GM19099 (cell line): ENCODE data around the gene ROBO2.

ENCODE experiments used
- POLR2A ChIP-seq: IDR thresholded peaks from 3 replicates; pipeline ENCODE4 v1.6.1; 2011; ENCODE audit warnings: low read depth; ENCODE audit not compliant: insufficient read length; ENCODE audit errors: extremely low read depth

ROBO2 gene

DNA sequence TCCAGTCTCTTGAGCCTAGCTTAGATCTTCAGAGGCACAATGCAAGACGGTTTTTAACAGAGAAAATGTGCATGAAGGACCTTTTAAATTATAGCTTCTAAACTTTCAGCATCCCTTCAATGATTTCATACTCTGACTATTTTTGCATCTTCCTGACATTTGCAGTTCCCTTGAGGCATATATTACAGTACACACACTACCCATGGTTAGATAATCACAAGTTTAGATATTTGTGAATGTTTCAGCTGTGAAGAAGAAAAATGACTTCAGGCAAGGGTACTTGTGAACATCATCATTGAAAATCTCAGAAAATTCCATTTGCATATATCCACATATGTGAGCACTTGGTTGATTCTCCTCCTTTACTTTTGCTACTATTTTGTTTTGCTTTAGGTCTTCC, 341.5 kb downstream of the ROBO2 start:
- no peak for TF ChIP-seq POLR2A

DNA sequence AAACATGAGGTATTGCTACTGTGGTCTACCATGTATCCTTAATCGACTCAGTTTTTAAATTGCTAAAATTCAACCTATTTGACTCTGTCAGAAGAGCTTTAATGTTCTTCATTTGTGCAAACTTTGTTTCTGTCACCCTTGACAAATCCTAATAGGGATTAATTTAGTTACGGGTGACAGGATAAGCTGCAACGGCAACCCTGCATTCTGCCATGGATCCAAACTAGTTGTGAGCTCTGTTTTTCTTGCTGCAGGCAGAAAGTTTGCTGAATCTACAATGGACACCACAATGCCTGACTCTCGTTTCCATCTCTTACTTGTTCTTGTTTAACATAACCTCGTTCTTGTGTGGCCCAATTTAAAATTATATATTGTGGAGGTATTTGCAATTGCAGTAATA, 352.3 kb downstream of the ROBO2 start:
- TF ChIP-seq POLR2A, result no peak

DNA sequence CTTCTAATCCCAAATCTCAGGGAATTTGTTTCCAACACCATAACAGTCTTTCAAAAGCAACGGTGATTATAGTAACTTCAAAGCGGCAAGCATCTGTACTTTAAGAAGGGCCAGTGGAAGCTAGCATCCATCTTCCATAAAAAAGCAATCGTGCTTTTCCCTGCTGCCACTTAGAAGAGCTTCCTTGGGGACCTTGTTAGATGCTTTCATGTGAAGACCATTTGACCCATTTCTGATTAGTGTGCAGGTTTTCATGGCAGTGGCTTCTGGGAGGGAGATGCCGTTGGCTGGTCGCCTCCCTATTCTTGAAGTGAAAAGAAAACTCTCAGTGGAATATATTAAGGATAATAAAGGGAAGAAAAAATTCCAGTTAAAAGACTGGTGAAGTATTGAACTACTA, 354.1 kb downstream of the ROBO2 start:
- TF ChIP-seq POLR2A, result no peak

DNA sequence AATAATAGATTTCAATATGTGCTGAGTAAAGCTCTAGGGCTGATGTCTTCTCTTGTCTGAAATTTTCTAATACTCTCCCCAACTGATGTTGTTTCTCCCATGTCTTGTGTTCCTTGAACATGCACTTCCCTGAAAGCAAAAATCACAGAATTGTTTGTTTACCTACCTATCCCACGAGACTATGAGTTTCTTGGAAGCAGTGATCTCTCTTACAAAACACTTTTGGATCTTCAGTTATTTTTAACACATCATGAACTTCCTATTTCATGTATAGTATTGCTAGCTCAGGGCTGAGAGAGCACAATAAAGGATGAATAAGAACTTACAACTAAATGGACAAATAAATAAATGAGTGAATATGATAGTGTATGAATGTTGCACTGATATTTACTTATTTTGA, 365.0 kb downstream of the ROBO2 start:
- TF ChIP-seq POLR2A, result no peak

DNA sequence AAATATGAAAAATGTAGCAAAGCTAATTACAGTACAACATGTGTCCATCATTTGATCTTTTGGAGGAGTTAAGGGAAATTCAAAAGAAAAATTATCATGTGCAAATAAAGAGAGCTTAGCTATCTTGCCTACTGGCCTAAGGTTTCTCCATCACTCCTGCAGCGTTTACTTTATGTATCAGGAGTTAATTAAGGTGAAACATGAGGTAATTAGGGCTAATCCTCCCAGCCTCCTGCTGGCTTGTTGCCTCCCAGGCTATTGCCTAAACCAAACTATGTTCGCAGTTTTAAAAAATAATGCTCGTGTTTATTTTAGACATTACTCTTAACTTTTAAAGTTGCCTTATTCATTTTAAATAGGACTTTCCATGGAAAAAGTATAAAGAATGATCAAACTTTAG, 367.5 kb downstream of the ROBO2 start:
- no peak for TF ChIP-seq POLR2A

DNA sequence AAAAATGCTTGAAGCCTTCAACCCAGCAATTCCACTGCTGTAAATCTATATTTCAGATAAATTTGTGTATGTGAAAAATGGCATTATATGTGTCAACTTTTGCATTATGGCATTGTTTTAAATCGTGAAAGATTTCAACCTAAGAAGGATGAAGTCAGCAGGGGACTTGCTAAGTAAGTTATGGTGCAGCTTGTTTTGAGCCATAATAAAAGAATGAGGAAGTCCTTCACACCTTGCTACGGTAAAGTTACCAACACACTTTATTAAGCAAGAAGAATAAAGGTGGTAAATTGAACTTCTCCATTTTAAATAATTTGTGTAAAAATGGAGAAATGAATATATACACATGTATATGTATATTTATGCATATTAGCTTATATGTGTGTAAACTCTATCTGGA, 371.4 kb downstream of the ROBO2 start:
- no peak for TF ChIP-seq POLR2A

DNA sequence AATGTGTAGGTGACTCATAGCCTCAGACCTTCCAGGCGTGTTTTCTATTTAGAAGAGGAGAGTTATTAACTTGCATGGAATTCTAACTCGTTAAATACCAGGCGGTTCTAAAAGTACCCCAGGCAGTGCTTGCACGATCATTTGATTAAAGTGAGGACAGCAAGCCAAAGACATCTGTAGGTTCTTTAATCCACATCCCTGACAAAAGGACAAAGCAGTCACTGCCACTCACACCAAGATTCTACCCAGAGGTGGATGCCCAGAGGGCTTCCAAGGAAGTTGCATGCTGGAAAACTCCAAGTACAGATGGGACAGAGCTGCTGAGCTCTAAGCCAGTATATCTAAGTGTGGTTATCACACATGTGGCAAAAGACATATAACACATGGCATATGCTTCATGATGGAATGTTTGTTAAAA, 372.1 kb downstream of the ROBO2 start:
- no peak for TF ChIP-seq POLR2A

DNA sequence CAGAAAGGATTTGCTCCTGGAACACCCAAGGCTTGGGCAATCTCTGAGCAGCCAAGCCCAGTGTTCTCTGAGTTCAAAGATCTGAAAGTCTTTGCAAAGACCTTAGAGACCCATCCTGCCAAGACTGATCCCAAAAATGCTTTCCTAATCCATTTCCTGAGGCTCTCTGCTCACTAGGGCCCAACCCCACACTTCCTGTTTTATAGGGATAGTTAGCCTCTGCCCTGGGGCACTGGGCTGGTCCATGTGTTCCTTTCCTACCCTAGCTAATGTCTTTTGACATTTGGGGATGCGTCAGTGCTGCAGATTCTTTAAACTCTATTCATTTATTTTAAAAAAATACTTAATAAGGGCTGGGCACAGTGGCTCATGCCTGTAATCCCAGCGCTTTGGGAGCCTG, 372.7 kb downstream of the ROBO2 start:
- TF ChIP-seq POLR2A, result no peak

DNA sequence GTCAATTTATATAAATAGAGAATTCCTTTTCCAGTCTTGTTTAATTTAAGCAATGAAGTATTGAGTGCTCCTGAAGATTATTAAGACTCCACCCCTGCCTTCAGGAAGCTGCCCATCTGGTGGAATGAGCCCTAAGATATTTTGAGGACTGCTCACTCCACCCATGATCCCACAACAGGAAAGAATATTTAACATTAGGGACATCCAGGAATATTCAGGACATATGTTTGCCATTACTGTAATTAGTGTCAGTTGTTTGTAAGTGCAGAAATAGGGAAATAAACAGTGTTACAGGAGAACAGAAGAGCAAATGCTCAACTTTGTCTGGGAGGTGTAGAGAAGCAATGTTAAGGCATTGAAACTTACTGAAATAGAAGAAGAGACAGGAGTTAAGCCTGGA, 375.0 kb downstream of the ROBO2 start:
- TF ChIP-seq POLR2A, result no peak

DNA sequence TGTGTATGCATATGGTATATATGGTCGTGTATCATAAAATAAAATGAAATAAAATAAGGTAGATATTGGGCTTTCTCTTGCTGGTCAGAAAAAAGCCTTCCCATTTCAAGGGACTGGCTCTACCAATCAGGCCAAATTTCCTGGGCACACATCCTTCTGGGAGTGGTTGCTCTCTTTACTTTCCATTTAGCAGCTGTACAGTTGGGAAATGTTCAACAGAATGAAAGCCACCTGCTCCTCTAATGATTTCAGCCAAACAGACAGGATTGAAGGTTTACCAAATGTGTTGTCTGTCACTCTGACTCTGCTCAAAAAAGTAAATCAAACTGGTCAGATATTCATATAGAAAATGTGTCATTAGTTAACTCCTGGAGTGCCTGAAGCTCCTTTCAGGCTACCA, 380.4 kb downstream of the ROBO2 start:
- TF ChIP-seq POLR2A, result no peak

DNA sequence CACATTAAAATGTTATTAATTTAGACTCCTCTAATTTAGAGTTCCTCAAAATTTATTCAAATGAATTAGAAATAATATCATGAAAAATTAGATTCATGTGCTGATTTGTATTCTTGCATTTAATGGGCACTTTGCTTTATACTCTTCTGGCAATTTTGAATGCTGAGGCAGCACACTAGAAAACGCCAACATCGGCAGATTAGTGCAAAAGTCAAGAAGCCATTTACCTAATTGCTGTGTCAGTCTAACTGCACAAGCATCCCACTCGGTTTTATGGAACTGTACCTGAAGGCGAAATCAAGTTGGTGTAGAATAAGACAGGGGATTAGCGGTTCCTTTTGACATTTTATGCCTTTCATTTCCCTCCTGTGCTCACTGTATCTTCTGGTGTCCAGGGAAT, 382.0 kb downstream of the ROBO2 start:
- no peak for TF ChIP-seq POLR2A

DNA sequence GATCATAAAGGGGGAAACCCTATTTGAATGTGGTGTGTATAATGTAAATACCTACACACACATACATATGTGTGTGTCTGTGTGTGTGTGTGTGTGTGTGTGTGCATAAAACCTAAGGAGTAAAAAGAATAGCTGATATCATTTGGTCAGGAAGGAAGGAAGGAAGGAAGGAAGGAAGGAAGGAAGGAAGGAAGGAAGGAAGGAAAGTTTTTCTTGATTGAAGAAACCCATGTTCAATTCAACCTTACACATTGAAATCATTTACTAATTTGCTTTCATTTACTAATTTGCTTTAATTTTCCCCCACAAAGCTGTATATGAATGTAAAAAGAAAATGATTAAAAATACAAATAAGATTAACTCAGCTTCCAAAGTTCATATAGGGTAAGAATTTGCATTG, 386.6 kb downstream of the ROBO2 start:
- no peak for TF ChIP-seq POLR2A

DNA sequence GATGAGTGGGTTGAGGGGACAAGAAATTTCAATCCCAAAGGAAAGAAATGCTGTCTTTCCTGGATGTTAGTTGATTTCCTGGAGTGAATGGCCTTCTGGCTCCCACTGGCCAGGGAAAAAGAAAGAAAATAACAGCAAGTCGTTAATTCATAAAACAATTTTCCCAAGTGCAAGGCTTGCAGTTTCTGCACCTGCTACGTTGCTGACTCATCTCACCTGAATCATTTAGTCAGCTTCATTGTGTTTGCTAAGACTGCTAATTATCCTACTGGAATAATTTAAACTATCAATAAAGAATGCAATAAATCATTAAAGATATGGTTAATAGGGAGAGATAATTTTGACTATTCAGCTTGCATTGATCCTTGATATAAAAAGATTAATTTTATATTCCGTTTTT, 387.6 kb downstream of the ROBO2 start:
- no peak for TF ChIP-seq POLR2A

DNA sequence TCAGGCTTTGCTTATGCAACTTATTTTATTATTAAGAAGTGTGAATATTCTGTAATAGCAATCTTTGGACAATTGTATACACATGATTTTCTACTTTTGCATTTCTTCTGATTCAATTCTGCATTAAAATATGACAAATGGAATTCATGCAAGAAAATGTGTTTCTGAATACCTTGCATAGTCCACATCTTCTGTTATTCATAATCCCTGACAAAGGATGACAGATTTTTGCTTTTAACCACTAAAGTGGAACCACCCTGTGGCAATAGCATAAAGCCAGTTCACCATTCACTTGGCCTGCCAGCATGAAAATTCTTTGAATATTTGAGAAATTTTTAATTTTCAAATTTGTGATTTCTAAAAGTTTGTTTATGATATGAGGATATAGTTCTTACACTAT, 397.0 kb downstream of the ROBO2 start:
- TF ChIP-seq POLR2A, result no peak

DNA sequence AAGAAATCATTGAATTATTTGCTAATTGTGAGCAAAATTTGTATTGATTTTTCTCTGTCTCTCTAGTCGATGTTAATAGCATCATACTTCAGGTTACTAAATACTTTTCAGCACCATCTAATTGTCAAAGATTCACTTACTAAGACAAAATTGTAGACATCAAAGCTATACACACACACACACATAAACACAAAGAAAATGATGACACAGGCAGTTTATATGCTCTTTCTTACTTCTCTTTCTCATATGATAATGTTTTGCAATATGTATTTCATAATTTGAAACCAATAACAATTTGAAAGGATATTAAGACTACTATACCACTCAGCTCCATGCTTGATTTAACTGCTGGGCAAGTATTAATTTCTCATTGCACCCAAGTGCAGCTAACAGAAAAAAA, 406.2 kb downstream of the ROBO2 start:
- TF ChIP-seq POLR2A, result no peak

DNA sequence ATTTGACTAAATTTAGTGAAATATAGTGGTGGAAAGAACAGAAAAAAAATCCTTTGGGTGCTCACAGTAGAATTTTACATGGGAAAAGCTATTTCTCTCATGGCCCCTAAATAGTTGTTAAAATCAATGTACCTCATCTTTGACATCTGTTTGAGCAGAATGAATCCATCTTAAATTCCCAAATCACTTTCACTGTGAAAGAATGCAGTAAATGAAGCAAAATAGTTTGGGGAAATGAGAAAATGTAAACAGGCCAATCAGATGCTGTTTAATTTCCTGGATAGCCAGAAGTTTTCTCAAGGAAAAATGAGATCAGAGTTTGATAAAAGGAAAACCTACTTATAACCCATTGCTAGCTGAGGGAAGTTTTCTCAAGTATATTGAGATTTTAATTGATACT, 406.9 kb downstream of the ROBO2 start:
- TF ChIP-seq POLR2A, result no peak

DNA sequence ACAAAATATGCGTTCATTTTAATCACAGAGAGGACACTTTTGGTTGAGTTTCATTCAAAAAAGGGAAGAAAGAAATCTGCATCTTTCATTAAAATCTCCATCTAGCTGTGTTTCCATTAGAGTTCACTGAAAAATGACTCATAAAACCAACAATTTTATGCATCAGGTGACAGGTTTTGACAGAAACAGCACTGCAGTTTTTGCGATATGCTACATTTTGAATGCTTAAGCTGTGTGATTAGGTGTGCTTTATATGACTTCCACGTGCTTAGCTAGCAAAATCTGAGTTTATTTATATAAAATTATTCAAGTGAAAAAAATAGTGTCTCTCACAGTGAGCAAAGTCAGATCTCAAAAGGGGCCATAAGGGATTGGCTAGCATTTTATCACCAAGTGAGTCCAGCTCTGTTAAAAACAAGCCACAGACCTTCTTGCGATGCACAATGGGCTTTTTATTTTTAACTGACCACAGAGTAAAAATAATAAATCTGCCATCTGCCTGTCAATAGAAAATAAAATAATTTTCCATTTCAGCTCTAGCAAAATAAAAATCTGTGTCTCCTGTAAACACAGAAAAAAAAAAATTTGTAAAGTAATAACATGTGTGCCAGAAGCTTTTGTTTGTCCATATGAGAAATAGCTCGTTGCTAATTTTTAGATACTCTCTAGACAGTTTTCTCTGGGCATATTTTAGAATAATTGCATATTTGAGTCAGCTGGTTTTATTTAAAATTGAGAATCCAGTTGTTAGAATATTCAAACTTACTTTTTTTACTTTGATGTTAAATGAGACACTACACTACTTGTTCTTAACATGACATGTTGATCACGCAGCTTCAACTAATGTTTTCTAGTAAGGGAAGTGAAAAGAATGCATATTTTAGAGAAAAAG, 409.8 kb downstream of the ROBO2 start:
- no peak for TF ChIP-seq POLR2A
